ENCODE results near the gene ALKBH2.

The ALKBH2 gene

GRCh38 chr12:109113661-109114321 lies 20.5 kb upstream of the ALKBH2 start:
- DNase-seq: no peak

GRCh38 chr12:109112720-109113465 lies 19.6 kb upstream of the ALKBH2 start:
- no peak for DNase-seq

- DNase-seq: peak; percentile 61
These were observed 17.8 kb upstream of the ALKBH2 start for GRCh38 chr12:109110988-109111495.

GRCh38 chr12:109109746-109110350 lies 16.6 kb upstream of the ALKBH2 start:
- no peak for DNase-seq

GRCh38 chr12:109105176-109105575 lies 11.9 kb upstream of the ALKBH2 start:
- no peak for DNase-seq

GRCh38 chr12:109102491-109102890 lies 9.2 kb upstream of the ALKBH2 start:
- no peak for DNase-seq

- no peak for DNase-seq
These were observed 7.5 kb upstream of the ALKBH2 start for GRCh38 chr12:109100741-109101140.

- DNase-seq: peak; percentile 54
These were observed 6.3 kb upstream of the ALKBH2 start for GRCh38 chr12:109099431-109100020.

GRCh38 chr12:109098651-109099050 lies 5.4 kb upstream of the ALKBH2 start:
- DNase-seq: no peak

GRCh38 chr12:109098183-109098604 lies 4.9 kb upstream of the ALKBH2 start:
- DNase-seq: no peak

GRCh38 chr12:109097435-109098182 lies 4.3 kb upstream of the ALKBH2 start, which contains the start of gene UNG:
UNG (plus strand) TSS chr12:109097597; CDS start chr12:109097680, 83 bp downstream.
- peak; percentile 97 for DNase-seq

GRCh38 chr12:109097140-109097434 lies 3.8 kb upstream of the ALKBH2 start:
- DNase-seq: no peak

GRCh38 chr12:109092497-109093021 lies 713 bp downstream of the ALKBH2 start:
- DNase-seq: no peak

- DNase-seq: no peak
These were observed 3.6 kb downstream of the ALKBH2 start for GRCh38 chr12:109089683-109090082.

GRCh38 chr12:109088818-109089217 lies 4.5 kb downstream of the ALKBH2 start:
- no peak for DNase-seq

- no peak for DNase-seq
These were observed 6.0 kb downstream of the ALKBH2 start for GRCh38 chr12:109087250-109087649.

- DNase-seq: no peak
These were observed 7.7 kb downstream of the ALKBH2 start for GRCh38 chr12:109085590-109085989.

- DNase-seq: no peak
These were observed 8.8 kb downstream of the ALKBH2 start for GRCh38 chr12:109084425-109084824.

- DNase-seq: no peak
These were observed 10.5 kb downstream of the ALKBH2 start for GRCh38 chr12:109082751-109083150.

GRCh38 chr12:109074866-109075265 lies 18.4 kb downstream of the ALKBH2 start:
- DNase-seq: no peak

GRCh38 chr12:109069307-109070271 lies 23.7 kb downstream of the ALKBH2 start:
- no peak for DNase-seq
